Measurements from ENCODE around the gene C12orf75.
"Not testable (repeated sequence)": the region's sequence is repeated elsewhere in the genome, so short reads cannot be mapped to it uniquely, and the experiment has no call there.

Gene C12orf75

DNA sequence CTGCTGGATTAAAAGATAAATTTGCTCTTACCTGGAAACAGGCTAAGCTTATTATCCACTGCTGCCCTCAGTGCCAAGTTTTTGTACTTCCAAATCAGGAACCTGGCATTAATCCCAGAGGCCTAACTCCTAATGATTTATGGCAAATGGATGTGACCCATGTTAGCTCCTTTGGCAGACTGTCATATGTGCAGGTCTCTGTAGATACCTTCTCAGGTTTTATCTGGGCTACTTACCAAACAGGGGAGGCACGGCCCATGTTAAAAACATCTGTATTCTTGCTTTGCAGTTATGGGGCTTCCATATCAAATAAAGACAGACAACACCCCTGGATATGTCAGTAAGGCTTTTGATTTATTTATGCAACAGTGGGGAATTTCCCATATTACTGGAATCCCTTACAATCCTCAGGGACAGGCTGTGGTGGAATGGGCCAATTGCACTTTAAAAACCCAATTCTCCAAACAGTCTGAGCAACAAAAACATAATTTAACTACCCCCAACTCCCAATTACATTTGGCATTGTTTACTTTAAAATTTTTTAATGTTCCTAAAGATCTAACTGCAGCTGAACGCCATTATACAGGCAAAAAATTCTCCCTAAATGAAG is 19.9 kb upstream of the C12orf75 start:
- not testable (repeated sequence) for DNase-seq

DNA sequence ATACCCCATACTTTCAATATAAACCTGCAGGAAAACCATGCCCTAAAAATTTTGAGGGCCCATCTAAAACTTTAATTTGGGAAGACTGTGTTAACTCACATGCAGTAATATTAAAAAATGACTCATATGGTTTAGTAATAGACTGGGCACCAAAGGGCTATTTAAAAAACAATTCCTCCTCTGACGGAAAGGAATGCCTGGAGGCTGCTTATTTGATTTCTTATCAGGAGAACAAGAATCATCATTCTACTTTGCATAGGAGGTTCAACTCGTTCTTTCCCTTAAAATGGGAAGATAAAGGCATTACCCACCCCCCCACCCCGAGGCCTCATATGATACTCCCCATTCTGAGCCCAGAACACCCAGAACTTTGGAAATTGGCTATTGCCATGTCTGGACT is 18.6 kb upstream of the C12orf75 start:
- DNase-seq, result not testable (repeated sequence)

DNA sequence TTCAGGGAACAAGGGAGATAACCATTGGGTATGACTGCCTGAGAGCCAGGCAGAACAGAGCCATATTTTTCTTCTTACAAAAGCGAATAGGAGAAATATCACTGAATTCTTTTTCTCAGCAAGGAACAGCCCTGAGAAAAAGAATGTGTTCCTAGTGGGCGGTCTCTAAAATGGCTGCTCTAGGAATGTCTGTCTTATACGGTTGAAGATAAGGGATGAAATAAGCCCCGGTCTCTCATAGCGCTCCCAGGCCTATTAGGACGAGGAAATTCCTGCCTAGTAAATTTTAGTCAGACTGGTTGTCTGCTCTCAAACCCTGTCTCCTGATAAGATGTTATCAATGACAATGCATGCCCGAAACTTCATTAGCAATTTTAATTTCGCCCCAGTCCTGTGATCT is 16.7 kb upstream of the C12orf75 start:
- not testable (repeated sequence) for DNase-seq

DNA sequence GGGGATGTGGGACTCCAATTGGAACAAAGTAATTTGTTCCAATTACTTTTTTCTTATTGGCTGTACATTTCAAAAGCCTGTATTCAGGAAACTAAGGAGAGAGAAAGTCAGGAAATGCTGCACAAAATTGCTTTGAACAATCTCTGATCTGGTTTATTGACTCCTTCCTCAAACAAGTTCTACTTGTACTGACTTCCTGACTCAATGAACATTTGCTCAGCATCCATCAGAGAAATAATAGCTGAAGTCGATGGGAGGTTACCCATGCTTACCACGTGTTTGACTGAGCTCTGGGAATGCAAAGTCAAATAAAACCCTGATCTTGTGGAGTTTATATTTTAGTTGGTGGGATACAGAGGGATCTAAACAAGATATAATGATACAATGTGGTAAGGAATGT is 15.4 kb upstream of the C12orf75 start:
- DNase-seq, result no peak

DNA sequence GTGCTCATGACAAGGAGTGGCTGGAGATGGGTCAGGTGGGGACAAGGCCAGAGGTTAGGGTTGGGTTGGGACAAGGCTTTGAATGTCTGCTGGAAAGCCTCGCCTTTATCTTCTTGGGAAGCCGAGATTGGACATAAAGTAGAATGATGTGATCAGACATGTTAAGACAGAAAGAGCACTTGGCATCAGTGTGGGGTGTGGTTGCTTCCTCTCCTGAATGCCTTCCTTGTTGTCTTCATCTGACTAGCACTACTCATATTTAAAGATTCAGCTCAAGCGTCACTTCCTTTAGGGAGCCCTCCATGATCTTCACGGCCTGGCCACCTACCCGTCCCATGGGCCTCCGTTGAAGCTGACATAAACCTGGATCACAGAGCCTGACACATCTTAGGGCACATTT is 14.8 kb upstream of the C12orf75 start:
- DNase-seq, result no peak

DNA sequence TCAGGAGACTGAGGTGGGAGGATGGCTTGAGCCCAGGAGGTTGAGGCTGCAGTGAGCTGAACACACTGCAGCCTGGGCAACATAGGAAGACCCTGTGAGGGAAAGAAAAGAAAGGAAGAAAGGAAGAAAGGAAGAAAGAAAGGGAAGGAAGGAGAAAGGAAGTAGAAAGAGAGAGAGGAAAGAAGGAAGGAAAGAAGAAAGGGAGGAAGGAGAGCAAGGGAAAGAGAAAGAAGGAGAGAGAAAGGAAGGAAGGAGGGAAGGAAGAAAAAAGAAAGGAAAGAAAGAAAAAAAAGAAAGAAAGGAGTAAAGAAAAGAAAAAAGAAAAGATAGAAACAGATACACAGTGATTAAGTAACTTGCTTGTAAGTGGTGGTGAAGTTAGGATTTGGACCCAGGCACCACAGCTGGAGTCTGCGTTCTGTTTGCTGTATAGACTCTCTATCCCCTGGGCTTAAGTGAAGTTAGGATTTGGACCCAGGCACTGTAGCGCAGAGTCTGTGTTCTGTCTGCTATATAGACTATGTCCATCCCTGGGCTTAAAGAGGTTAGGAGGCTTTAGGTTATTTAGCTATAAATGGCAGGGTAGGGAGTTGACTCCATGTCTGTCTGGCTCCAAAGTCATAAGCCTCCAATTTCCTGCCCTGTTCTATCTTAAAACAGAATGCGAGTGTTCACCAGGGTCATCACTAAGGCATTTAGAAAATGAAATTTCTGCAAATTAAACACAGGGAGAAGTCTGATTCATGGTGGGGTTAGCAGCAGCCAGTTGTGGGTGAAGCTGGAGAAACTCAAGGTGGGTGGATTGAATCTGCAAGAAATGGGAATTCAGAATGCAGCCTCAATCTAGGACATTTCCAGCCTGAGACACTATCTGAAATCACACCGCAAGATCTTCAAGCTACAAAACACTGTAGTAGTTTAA is 13.3 kb upstream of the C12orf75 start:
- DNase-seq, result no peak

DNA sequence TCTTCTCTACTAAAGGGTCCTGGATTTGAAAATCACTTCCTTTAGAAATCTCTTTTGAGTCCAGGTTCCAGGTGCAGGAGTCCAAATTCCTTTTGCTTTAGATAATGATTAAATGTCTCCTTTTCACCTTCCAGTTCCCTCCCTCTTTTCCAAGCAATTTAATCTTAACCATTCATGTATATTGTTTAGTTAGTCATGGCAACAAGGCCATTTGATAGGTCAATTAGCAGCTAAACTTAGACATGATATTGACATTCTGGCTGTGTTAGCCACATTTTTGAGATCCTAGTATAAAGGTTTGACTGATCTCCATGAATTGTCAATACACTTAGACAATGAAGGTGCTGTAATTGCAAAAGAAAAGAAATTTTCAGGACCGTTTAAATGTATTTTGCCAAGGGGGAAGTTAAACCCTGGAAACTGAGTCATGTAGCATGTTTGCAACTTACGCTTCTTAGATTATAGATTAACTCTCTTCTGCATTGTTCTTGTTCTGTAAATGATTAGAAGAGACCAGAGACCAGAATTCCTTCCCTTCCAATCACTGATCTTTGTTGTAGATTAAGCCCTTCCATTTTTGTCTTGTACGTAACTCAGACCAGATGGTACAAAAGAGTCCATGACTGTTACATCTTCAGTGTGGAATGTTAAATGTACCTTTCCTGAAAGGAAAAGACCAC is 12.4 kb upstream of the C12orf75 start:
- no peak for DNase-seq

DNA sequence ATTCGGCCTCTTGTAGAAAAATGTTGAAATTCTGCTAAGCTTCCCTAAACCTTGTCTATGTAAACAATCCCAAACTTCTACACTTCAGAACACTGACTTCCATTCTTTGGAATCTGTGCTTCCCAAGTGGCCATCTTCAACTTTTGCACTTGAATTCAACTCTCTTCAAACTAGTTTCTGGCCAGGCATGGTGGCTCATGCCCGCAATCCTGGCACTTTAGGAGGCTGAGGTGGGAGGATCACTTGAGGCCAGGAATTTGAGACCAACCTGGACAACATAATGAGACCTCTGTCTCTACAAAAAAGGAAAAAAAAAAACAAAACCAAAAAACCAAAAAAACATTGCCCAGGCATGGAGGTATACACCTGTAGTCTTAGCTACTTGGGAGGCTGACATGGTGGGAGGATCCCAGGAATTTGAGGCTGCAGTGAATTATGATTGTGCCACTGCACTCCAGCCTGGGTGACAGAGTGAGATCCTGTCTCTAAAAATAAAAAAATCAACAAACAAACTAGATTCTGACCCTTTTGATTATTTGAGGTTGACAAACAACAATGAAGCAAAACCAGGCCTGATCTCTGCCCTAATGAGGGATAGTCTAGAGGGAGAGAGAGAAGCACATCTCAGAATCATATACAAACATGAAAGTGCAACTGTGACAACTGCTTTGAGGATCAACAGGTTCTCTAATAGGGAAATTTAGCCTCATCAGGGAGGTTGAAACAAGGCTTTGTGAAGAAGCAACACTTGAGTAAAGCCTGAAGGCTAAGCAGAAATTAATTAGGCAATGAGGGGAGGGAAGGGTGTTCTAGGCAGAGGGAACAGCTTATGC is 11.6 kb upstream of the C12orf75 start:
- no peak for DNase-seq

DNA sequence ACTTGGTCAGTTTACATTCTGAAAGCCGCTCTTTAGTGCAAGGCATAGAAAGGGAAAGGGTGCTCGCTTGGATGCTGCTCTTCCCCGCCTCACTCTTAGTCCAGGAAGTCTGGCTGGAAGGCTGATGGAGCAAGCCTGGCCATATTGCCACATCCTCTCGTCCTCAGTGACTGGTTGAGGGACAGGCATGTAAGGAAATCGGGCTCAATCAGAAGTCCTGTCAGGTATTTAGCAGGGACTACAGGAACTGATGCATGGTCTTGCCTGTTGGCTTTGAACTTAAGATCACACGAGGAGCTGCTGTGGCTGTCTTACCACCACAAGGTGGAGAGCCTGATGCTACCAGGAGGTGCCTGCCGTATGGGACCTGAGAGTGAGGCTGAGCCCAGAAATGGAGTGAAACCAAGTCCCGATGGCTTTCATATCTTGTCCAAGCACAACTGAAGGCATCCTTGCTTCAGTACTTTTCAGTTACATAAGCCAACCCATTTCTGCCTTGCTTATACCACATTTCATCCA is 10.7 kb upstream of the C12orf75 start:
- DNase-seq, result no peak

DNA sequence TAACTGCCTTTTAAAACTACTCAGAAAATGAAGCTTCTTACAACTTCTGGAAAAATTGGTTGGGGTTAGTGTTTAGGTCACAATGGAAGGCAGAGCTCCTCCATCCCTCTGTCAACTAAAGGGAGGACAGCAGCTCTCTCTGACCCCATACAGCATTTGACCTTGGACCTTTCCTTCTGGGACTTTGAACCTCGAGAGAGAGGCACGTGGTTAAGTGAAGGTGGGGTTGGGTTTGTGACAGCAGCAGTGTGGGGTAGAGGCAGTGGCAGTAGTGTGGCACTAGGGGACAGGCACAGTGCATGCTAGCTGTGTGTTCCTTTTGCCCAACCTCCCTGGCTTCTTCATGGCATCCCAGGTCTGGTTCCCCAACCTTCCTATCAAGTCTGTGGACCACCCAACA is 9.4 kb upstream of the C12orf75 start:
- DNase-seq, result no peak

DNA sequence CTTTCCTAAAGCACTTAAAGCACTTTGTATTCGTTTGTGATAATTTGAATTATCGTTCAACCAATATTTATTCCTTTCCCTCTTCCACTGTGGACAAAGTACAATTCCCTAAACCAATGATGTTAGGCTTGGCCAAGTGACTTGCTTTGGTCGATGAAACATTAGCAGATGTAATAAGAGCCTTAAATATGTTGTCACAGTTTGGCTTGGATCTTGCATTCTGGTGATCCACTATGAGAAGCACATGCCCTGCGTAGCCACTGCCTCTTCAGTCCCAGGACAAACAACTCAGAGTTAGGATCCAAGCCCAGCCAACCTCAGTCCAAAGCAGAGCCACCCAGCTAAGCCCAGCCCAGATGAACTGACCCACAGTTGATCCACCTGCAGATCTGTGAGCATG is 8.4 kb upstream of the C12orf75 start:
- no peak for DNase-seq

DNA sequence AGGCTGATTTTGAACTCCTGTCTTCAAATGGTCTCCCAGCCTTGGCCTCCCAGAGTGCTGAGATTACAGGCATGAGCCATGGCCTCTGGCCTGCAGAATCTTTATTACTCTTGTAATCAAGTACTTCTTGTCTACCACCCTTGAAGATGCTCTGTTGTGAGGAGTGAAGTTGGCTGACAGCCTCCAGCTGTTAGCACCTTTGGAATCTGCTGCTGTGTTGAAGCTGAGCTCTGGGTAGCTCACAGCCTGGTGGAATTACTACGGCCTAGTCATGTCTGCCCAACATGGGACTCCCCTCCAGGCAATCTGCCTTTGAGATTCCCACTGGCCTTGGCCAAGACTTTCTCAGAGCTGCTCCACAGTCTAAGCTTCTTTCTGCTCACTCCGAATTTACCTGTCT is 5.8 kb upstream of the C12orf75 start:
- no peak for DNase-seq

DNA sequence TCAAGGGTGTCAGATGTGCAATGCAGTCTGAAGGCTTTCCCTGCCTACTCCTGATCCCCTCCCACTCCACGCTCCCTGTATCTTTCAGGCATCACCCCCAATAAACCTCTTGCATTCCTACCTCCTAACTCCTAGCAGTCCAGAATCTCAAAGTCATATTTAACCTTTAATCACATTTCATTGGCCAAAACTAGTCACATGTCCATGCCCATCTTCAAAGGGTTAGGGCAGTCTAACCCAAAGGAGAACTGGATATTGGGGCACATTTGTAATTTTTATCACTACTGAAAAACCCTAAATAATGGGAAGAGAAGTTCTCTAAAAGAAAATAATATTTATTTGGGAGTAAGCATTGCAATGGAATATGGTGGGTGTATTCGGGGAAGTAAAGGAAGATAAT is 5.4 kb upstream of the C12orf75 start:
- no peak for DNase-seq

DNA sequence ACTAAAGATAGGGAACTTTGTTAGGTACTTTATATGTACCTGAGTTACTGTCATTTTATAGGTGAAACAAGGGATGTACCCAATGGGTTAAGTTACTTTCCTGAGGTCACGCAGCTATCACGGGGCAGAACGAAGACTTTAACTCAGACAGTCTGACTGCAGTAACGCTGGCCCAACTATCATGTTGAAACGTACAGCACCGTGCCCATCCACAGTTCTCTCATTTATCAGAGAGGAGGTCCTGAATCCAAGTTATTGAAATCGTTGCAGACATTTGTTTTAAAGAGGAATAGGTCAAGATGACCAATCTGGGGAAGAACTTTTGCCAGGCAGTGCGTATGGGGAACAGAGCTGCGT is 587 bp upstream of the C12orf75 start:
- DNase-seq, result no peak

DNA sequence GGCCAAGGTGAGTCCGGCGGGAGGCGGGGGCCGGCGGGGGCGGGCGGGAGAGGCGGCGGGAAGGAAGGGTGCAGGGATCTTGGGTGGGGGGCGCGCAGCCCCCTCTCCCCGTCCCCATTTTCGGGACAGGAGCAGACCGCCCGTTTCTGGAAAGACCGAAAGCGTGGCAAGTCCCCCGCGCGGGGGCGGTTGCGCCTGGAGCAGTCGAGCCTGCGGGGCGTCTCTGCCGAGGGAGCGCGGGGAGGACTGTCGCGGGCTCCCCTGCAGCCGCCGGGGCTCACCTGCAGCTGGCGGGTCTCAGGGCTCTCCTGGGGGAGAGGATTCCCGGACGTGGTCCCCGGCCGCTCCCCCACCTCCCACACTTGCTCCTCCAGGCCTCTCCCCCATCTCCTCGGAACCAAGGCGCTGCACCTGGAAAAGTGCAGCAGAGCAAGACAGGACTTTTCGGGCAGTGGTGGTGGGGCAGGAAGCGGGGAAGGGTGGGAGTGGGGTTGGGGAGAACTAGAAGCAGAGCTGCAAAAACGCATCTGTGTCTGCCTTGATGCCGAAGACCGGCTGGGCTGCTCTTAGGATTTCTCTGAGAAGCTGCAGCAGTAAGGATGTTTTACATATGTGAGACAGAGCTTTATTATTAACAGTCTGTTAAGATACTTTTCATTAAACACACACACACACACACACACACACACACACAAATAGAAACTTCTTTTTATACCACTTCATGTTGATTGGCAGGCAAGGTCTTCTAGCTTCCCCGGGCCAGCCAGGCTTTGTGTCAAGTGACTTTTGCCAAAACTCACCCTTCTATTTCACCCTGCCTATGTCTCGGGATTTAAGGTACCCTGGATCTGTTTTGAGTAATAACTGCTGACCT is 677 bp downstream of the C12orf75 start:
- peak; percentile 38 for DNase-seq

DNA sequence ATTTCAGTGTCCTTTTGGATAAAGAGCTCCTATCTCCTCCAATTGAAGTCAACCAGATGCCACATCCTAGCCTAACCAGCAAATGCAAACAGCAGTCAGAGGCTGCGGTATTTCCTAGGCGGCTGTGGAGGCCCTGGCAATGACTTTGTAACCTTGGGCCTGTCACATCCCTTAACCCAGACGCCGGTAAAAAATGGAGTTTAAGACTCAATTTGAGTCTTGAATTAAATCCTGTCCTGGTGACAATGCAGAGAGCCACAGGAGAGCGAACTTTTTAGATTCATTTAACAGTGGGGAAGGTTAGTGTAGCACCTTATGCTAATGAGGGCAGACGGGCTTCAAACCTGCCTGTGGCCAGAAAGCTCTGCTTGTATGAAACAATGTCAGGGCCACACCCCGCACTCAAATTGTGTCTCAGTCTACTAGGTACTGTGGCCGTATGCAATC is 1.3 kb downstream of the C12orf75 start:
- peak; percentile 65 for DNase-seq

DNA sequence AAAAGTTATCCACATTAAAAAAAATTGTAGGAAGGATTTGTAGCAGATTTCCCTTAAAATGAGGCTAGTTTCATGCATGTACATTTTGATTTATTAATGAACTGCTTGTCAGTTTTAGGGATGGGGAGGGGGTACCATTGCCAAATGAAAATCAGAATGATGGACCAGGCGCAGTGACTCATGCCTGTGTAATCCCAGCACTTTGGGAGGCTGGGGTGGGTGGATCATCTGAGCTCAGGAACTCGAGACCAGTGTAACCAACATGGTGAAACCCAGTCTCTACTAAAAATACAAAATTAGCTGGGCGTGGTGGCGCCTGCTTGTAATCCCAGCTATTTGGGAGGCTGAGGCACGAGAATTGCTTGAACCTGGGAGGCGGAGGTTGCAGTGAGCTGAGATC is 1.8 kb downstream of the C12orf75 start:
- not testable (repeated sequence) for DNase-seq

DNA sequence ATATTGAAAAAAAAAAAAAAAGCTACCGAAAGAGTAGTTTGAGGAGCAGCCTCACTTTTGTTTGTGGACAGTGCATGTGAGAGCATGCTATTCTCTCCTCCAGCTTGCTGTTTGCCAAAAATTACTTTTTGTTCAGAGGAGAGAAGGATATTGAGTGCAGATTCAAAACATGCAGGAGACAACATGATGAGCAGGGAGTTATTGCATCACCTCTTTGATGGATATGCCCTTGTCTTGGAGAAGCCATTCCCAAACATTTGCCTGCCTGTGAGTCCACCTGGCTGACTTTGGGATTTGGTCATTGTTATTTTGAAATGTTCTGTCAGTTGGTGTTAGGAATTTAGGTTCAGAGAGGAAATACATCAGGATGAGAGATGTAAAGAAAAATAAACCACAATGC is 2.4 kb downstream of the C12orf75 start:
- DNase-seq, result no peak

DNA sequence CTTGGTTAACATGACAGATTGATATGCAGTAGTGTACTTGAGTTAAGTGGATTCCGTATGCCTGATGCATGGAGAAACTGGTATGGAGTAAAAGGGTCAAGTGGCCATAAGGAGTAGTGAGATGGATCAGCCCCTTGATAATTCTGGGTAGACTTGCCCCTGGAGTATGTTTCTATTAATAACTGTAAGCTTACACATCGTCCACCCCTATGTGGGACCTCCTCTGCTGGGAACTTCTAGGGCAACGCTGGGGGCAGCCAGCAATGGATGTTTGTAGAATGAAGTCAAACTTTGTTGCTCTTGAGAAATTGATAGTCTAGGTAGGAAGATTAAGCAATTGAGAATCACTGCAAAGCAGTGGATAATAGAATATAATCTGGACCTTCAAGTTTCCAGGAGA is 3.5 kb downstream of the C12orf75 start:
- DNase-seq, result no peak

DNA sequence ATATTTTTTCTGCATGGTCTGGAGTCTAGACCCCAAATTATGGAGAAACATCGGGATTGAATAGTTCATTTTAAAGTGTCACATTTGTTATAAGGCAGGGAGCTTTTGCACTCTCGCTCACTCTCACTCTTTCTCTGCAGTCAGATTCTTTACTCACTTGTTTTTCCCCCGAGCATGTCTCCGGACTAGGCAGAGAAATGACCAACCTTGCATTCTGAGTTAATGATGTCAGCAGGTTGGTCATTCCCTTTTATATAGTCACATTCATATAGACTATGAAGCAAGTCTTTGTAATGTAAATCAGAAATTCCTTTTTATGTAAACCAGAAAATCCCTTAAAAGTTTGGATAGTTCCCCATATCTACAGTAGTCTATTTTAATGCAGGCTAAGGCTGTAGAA is 4.1 kb downstream of the C12orf75 start:
- no peak for DNase-seq

DNA sequence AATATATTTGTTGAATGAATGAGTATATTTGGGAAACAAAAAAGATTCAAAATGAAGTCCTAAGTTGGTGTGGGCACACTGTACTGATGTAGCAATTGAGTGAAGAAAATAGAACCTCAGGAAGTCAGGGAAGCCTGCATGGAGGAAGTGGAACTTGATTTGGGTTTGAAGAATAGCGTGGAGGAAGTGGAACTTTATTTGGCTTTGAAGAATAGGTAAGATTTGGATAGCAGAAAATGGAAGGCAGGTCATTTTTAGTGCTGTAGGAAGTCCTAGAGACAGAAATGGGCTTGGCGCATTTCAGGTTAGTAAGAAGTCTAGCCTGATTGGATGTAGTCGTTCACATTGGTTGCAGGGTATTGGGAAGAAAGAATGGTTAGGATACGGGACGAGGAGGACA is 5.4 kb downstream of the C12orf75 start:
- no peak for DNase-seq

DNA sequence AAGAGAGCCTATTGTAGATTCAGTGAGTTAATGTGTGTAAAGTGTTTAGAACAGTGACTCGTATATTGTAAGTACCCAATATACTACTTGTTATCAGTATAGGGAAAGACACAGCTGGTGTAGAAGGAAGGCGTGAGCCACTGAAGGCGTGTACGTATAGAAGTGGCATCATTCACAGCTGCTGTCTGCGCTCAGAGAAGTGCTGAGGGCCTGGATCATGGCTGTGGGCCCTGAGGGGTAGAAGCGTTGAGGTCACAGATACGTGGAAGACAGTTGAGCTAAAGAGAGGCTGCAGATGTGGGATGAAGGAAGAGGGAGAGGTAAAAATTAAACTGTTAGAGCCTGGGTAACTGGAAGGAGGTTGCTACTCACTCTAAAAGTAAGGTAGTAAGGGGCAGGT is 5.9 kb downstream of the C12orf75 start:
- no peak for DNase-seq

Data from activated CD4-positive, alpha-beta T cell treated with anti-CD3 and anti-CD28 coated beads, Interleukin-2, Interleukin-6, amounts not matched to agents 100 ng/mL and 50 ng/mL, durations not matched to agents 16 hours and 8 hours (primary cell).